GM12864 (cell line): ENCODE data around the gene C19orf38.
"Not testable (repeated sequence)": the region's sequence is repeated elsewhere in the genome, so short reads cannot be mapped to it uniquely, and the experiment has no call there.

Experiments used
- DNase-seq: peaks from one replicate; pipeline ENCODE4 v3.0.0-alpha.2; 2011; ENCODE audit warnings: low read depth
- H3K4me3 ChIP-seq: 2 replicates; pipeline ENCODE4 v1.5.1; 2011; ENCODE audit warnings: mild to moderate bottlenecking, low read depth, low read length, control low read depth
- CTCF ChIP-seq: IDR thresholded peaks from 2 replicates; pipeline ENCODE4 v1.5.1; 2011; ENCODE audit warnings: low read depth, mild to moderate bottlenecking, moderate library complexity, low read length, control low read depth, inconsistent platforms; ENCODE audit errors: missing control alignments

Gene C19orf38

DNA sequence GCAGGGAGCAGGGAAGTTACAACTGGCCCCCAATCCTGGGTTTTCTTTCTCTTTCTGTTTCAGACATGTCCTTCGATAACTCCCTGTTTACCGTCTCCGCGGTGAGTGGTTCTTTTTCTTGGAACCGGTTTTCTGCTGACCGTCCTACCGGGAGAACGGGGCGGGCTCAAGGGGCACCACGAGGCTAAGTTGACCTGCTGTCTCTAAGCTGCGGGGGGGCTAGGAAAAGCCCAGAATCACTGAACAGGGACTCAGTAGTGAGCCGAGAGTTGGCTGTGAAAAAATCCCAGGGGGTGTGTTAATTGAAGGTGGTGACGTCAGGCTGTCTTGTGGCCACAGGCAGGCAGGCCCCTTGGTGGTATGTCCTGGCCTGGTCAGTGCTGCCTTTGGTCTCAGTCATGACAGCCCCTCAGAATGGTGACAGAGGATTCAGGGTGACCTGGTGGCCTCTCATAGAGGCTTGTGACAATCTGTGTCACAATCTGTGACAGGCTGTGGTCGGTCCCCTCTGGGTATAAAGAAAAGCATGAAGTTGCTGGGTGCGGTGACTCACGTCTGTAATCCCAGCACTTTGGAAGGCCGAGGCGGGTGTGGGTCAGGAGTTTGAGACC is 15.0 kb downstream of the C19orf38 start:
- DNase-seq = no peak
- TF ChIP-seq CTCF = no peak
- H3K4me3 ChIP-seq = no peak overlapping the region

GRCh38 chr19:10864538-10864899 is 16.3 kb downstream of the C19orf38 start:
- TF ChIP-seq CTCF = peak; percentile 91
- no peak overlapping the region for H3K4me3 ChIP-seq
- DNase-seq = no peak

DNA sequence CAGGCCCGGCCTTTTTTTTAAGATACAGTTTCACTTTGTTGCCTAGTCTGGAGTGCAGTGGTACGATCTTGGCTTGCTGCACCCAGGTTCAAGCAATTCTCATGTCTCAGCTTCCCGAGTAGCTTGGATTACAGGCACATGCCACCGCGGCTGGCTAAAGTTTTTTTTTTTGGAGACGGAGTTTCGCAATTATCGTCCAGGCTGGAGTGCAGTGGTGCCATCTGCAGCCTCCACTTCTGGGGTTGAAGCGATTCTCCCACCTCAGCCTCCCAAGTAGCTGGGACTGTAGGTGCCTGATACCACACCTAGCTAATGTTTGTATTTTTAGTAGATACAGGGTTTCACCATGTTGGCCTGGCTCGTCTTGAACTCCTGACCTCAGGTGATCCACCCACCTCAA is 18.3 kb downstream of the C19orf38 start:
- H3K4me3 ChIP-seq = no peak overlapping the region
- DNase-seq = no peak
- TF ChIP-seq CTCF = no peak

- H3K4me3 ChIP-seq = no peak overlapping the region
- TF ChIP-seq CTCF = no peak
- no peak for DNase-seq
Observed at GRCh38 chr19:10868872-10869547, 20.8 kb downstream of the C19orf38 start.

- not testable (repeated sequence) for DNase-seq, H3K4me3 ChIP-seq
Observed at GRCh38 chr19:10869872-10870311, 21.7 kb downstream of the C19orf38 start.

- no peak for TF ChIP-seq CTCF
- H3K4me3 ChIP-seq = peak overlapping the region; percentile 42
Observed at GRCh38 chr19:10870501-10870954, 22.3 kb downstream of the C19orf38 start.

DNA sequence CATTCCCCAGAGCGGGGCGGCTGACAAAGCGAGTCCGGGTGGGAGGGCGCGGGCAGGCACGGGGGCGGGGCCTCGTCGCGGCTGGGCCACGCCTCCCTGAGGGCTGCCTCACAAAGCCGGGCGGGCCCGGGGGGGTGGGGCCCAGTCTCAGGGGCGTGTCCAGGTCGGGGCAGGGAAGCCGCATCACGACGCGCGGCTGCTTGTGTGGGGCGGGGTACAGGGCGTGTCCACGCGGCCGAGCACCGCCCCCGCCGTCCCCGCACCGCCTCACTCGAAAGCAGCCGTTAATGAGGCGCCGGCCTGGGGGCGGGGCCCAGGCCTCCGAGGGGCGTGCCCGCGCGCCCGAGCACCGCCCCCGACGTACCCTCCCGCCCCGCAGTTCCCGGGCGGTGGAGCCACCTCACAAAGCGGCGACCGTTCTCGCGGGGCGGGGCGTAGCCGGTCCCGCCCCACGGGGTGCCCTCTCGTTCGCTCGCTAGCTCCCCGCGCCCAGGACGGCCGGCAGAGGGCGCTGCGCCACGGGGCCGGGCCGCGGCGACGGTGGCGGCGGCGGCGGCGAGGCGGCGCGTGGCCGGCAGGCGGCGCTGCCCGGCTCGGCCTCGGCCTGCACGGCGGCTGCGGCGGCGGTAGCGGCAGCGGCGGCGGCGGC is 22.9 kb downstream of the C19orf38 start, which contains the start of gene CARM1:
CARM1 (plus strand) TSS at position 599 of the 649 bp plus-strand sequence. CDS start 150 bp downstream, outside the sequence.
- H3K4me3 ChIP-seq = peak within 1 kb of the TSS; percentile 84
- peak; percentile 78 for DNase-seq
- TF ChIP-seq CTCF = peak; percentile 63

More at GRCh38 chr19:10870501-10870954, 22.3 kb downstream of the C19orf38 start:
- no peak for DNase-seq
